ENCODE measurements around the gene IQCN. TPM values are rescaled to one million over a fixed set of nuclear protein-coding genes. Genes with fewer than 3 reads are reported as not detected.
A peak's percentile ranks its signal among the peaks of the same experiment; 100 is the strongest.

Gene IQCN
- total and polyA plus RNA-seq, 4 donors, result 0.19 to 2.4 (median 0.53) TPM

- Histone ChIP-seq H3K9ac (ENCODE audit: low read depth in 1 of 2, low read length in 2 of 2) (no peak overlapping the region), H3K27ac (ENCODE audit: low read depth in 1 of 2, low read length in 2 of 2) (no peak overlapping the region), H3K36me3 (ENCODE audit: control insufficient read depth in 4 of 4, insufficient read depth in 3 of 4, low read depth in 1 of 4, low read length in 3 of 4) (peaks cover 0 to 3% (median under 1%) of the 10 kb centered on the region in 4 donors), H3K9me3 (ENCODE audit: control insufficient read depth in 4 of 4, low read length in 3 of 4) (no peaks in the 10 kb centered on the region), H3K27me3 (ENCODE audit: control insufficient read depth in 4 of 4, insufficient read depth in 4 of 4, low read length in 3 of 4) (no peaks in the 10 kb centered on the region), H3K4me1 (ENCODE audit: control insufficient read depth in 4 of 4, insufficient read depth in 4 of 4, low read length in 3 of 4) (peaks cover 6 to 33% (median 18%) of the 10 kb centered on the region in 4 donors), H3K4me3 (ENCODE audit: low read depth in 1 of 3, low read length in 3 of 3) (no peak overlapping the region)
- TF ChIP-seq TAF1 (conservative IDR thresholded peaks at IDR 0.05) (no peak), EGR1 (IDR thresholded peaks at IDR 0.05; ENCODE audit: low read depth in 2 of 2) (no peak), HNF4G (IDR thresholded peaks at IDR 0.05) (no peak), SP1 (IDR thresholded peaks at IDR 0.05) (no peak), FOXA2 (IDR thresholded peaks at IDR 0.05) (no peak), RXRA (IDR thresholded peaks at IDR 0.05) (no peak), HNF4A (conservative IDR thresholded peaks at IDR 0.05) (no peak)
- TF ChIP-seq, protein P1, sequence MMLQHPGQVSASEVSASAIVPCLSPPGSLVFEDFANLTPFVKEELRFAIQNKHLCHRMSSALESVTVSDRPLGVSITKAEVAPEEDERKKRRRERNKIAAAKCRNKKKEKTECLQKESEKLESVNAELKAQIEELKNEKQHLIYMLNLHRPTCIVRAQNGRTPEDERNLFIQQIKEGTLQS (IDR thresholded peaks at IDR 0.05), result no peak
- DNase-seq (ENCODE audit: low spot score), result no peak
- 94% methylated on average over 13 of the region's 13 CpGs for WGBS
Measured at GRCh38 chr19:18310966-18311365, 36.7 kb upstream of the IQCN start.

GRCh38 chr19:18310118-18310909, 36.1 kb upstream of the IQCN start:
- Histone ChIP-seq H3K9ac (ENCODE audit: low read depth in 1 of 2, low read length in 2 of 2) (no peak overlapping the region), H3K9me3 (ENCODE audit: control insufficient read depth in 4 of 4, low read length in 3 of 4) (no peaks in the 10 kb centered on the region), H3K27ac (ENCODE audit: low read depth in 1 of 2, low read length in 2 of 2) (no peak overlapping the region), H3K4me3 (ENCODE audit: low read depth in 1 of 3, low read length in 3 of 3) (no peak overlapping the region), H3K27me3 (ENCODE audit: control insufficient read depth in 4 of 4, insufficient read depth in 4 of 4, low read length in 3 of 4) (no peaks in the 10 kb centered on the region), H3K4me1 (ENCODE audit: control insufficient read depth in 4 of 4, insufficient read depth in 4 of 4, low read length in 3 of 4) (peaks cover 6 to 33% (median 18%) of the 10 kb centered on the region in 4 donors), H3K36me3 (ENCODE audit: control insufficient read depth in 4 of 4, insufficient read depth in 3 of 4, low read depth in 1 of 4, low read length in 3 of 4) (peaks cover 0 to 3% (median under 1%) of the 10 kb centered on the region in 4 donors)
- TF ChIP-seq HNF4A (conservative IDR thresholded peaks at IDR 0.05) (peak in 1 of 2 donors; percentile 60), FOXA2 (IDR thresholded peaks at IDR 0.05) (no peak)
- peak; percentile 47 for DNase-seq (ENCODE audit: low spot score)
- WGBS, result 80% methylated on average over 23 of the region's 23 CpGs

GRCh38 chr19:18309525-18310064, 35.3 kb upstream of the IQCN start:
- no peak overlapping the region for H3K27ac ChIP-seq (ENCODE audit: low read depth in 1 of 2, low read length in 2 of 2)
- 96% methylated on average over 33 of the region's 33 CpGs for WGBS

More at GRCh38 chr19:18309525-18310064, 35.3 kb upstream of the IQCN start:
- Histone ChIP-seq H3K9ac (ENCODE audit: low read depth in 1 of 2, low read length in 2 of 2) (no peak overlapping the region), H3K4me3 (ENCODE audit: low read depth in 1 of 3, low read length in 3 of 3) (no peak overlapping the region), H3K4me1 (ENCODE audit: control insufficient read depth in 4 of 4, insufficient read depth in 4 of 4, low read length in 3 of 4) (peaks cover 6 to 33% (median 18%) of the 10 kb centered on the region in 4 donors), H3K27me3 (ENCODE audit: control insufficient read depth in 4 of 4, insufficient read depth in 4 of 4, low read length in 3 of 4) (no peaks in the 10 kb centered on the region), H3K36me3 (ENCODE audit: control insufficient read depth in 4 of 4, insufficient read depth in 3 of 4, low read depth in 1 of 4, low read length in 3 of 4) (peaks cover 0 to 3% (median under 1%) of the 10 kb centered on the region in 4 donors), H3K9me3 (ENCODE audit: control insufficient read depth in 4 of 4, low read length in 3 of 4) (no peaks in the 10 kb centered on the region)
- no peak for DNase-seq (ENCODE audit: low spot score)
- TF ChIP-seq FOXA2 (IDR thresholded peaks at IDR 0.05) (no peak), HNF4A (conservative IDR thresholded peaks at IDR 0.05) (no peak), SP1 (IDR thresholded peaks at IDR 0.05) (no peak), JUND (IDR thresholded peaks at IDR 0.05) (no peak), HNF4G (IDR thresholded peaks at IDR 0.05) (no peak), CTCF (IDR thresholded peaks at IDR 0.05; ENCODE audit: low read depth, low read length, missing input control) (no peak), FOXA1 (IDR thresholded peaks at IDR 0.05) (no peak), ZBTB33 (IDR thresholded peaks at IDR 0.05) (no peak), YY1 (IDR thresholded peaks at IDR 0.05) (no peak), REST (IDR thresholded peaks at IDR 0.05) (no peak), RXRA (IDR thresholded peaks at IDR 0.05) (no peak), EGR1 (IDR thresholded peaks at IDR 0.05; ENCODE audit: low read depth in 2 of 2) (no peak), RAD21 (IDR thresholded peaks at IDR 0.05) (no peak)
- TF ChIP-seq, protein P1 (IDR thresholded peaks at IDR 0.05), result no peak
- TF ChIP-seq, protein P2, sequence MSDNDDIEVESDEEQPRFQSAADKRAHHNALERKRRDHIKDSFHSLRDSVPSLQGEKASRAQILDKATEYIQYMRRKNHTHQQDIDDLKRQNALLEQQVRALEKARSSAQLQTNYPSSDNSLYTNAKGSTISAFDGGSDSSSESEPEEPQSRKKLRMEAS (IDR thresholded peaks at IDR 0.05), result no peak
